PFSK-1 (cell line): Measurements from ENCODE around the gene BLOC1S1.

Source experiments
- FOXP2 ChIP-seq: optimal IDR thresholded peaks from 2 replicates; pipeline ENCODE3; 2011; ENCODE audit warnings: borderline replicate concordance, control low read depth, inconsistent platforms; ENCODE audit not compliant: insufficient read depth; ENCODE audit errors: extremely low read length, extremely low read depth
- POLR2AphosphoS5 ChIP-seq: IDR thresholded peaks from 2 replicates; pipeline ENCODE4 v1.6.1; 2012; ENCODE audit warnings: low read depth, mild to moderate bottlenecking, control low read depth, low read length, moderate library complexity
- REST ChIP-seq, 2 experiments: IDR thresholded peaks; 2 replicates each; pipeline versions ENCODE4 v1.6.1 to v1.8.0; 2011 to 2012; ENCODE audit warnings: low read depth in 2 of 2, low read length in 2 of 2, control low read depth in 1 of 2, inconsistent platforms in 1 of 2, mild to moderate bottlenecking in 1 of 2, moderate library complexity in 1 of 2; ENCODE audit not compliant: insufficient read depth in 1 of 2
- SIN3A ChIP-seq: IDR thresholded peaks from 2 replicates; pipeline ENCODE4 v1.6.1; 2012; ENCODE audit warnings: mild to moderate bottlenecking, low read length, moderate library complexity, borderline replicate concordance; ENCODE audit not compliant: insufficient read depth
- TAF1 ChIP-seq: IDR thresholded peaks from 2 replicates; pipeline ENCODE4 v1.6.1; 2012; ENCODE audit warnings: low read length, control low read depth, borderline replicate concordance; ENCODE audit not compliant: insufficient read depth

Gene BLOC1S1

DNA sequence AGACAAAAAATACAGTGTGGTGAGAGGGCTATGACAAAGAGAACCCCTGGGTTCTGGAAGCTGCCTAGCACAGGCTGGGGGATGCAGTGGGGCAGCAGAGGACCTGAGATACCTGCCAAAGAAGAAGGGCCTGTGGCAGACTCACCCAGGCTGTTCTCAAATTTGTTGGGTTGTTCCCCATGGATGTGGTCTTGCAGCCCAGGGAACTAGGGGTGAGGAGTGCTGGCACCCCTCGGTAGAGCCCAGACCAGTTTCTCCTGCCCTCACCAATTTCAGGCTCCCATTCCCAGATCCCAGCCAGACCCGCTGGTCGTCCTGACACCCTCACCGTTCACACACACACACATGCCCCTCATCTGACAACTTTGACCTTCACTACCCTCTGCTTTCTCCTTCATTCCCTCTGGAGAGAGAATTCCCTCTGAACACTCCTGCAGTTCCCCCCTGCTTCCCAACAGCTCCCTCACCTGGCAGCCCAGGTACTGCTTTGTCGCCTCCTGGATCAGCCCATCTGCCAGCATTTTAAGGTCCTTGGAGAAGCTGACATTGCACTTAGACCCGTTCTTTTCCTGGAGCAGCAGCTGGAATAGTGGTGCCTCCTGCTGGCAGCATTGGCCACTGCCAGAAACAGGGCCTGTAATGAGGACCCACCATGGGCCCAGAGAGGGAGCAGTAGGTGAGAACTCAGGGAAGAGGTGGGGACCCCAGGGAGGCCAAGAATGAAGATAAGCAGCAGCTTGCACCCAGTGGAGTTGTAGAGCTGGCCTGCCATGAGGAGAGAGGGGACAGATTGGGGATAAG lies 21.1 kb downstream of the BLOC1S1 start:
- TF ChIP-seq TAF1 (no peak), REST (IDR thresholded peaks at IDR 0.05; ENCODE audit: insufficient read depth in 1 of 2, low read depth in 2 of 2, low read length in 2 of 2) (no peak), FOXP2 (no peak), POLR2AphosphoS5 (no peak), SIN3A (no peak)

GRCh38 chr12:55737581-55738122 lies 21.8 kb downstream of the BLOC1S1 start:
- TF ChIP-seq FOXP2 (no peak), POLR2AphosphoS5 (no peak), SIN3A (no peak), REST (IDR thresholded peaks at IDR 0.05; ENCODE audit: insufficient read depth in 1 of 2, low read depth in 2 of 2, low read length in 2 of 2) (no peak), TAF1 (no peak)

GRCh38 chr12:55738123-55739024 lies 22.5 kb downstream of the BLOC1S1 start:
- TF ChIP-seq SIN3A (no peak), FOXP2 (no peak), REST (IDR thresholded peaks at IDR 0.05; ENCODE audit: insufficient read depth in 1 of 2, low read depth in 2 of 2, low read length in 2 of 2) (no peak), TAF1 (no peak), POLR2AphosphoS5 (no peak)

DNA sequence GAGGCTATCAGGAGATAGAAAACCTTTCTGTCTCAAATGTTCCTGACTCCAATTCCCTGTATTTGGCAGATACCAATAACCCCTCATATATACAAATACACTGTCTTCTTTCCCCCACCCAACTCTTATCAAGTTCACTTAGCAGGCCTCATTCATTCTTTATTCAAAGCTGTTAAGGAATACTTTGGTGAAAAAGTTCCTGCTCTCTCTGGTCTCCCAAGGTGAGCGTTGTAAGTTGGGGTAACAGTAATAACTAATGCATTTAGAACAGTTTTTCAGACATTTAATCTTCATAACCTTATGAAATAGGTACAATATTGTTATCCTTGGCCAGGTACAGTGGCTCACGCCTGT lies 23.2 kb downstream of the BLOC1S1 start:
- TF ChIP-seq FOXP2 (no peak), POLR2AphosphoS5 (no peak), REST (IDR thresholded peaks at IDR 0.05; ENCODE audit: insufficient read depth in 1 of 2, low read depth in 2 of 2, low read length in 2 of 2) (no peak), SIN3A (no peak), TAF1 (no peak)
